WTC11 (cell line): Measurements from ENCODE around the gene NCOA1.

Source experiments
- CTCF ChIP-seq: fragments of 200-600 bp; IDR thresholded peaks from 2 replicates; pipeline ENCODE4 v1.8.0; 2022; ENCODE audit warnings: antibody characterized with exemption
- JUN ChIP-seq: sonication (generic); formaldehyde crosslinking; IDR thresholded peaks from 2 replicates; pipeline ENCODE4 v1.8.0; 2023; ENCODE audit warnings: mild to moderate bottlenecking, missing genetic modification reagents
- NFE2L1 ChIP-seq: sonication (generic); formaldehyde crosslinking; IDR thresholded peaks from 2 replicates; pipeline ENCODE4 v1.8.1; 2023; ENCODE audit warnings: missing genetic modification reagents
- SP1 ChIP-seq: sonication (generic); formaldehyde crosslinking; conservative IDR thresholded peaks from 2 replicates; pipeline ENCODE4 v1.8.1; 2022; ENCODE audit warnings: missing genetic modification reagents
- ZBTB43 ChIP-seq: sonication (generic); formaldehyde crosslinking; IDR thresholded peaks from 2 replicates; pipeline ENCODE4 v1.8.1; 2023; ENCODE audit warnings: mild to moderate bottlenecking, missing genetic modification reagents

GRCh38 chr2:24538720-24539119 lies 47.7 kb downstream of the NCOA1 start:
- TF ChIP-seq ZBTB43 (no peak), JUN (CRISPR knock-in tag) (no peak), CTCF (no peak), SP1 (CRISPR knock-in tag) (no peak), NFE2L1 (CRISPR knock-in tag) (no peak)
